HG03442 (cell line): ENCODE data around the gene ADGRG4.

Experiments
- ATAC-seq: cut with Tn5 transposase; IDR thresholded peaks from one replicate; pipeline ENCODE4 v1.9.1; 2021; ENCODE audit warnings: mild to moderate bottlenecking, moderate library complexity; ENCODE audit not compliant: unreplicated experiment

The ADGRG4 gene

DNA sequence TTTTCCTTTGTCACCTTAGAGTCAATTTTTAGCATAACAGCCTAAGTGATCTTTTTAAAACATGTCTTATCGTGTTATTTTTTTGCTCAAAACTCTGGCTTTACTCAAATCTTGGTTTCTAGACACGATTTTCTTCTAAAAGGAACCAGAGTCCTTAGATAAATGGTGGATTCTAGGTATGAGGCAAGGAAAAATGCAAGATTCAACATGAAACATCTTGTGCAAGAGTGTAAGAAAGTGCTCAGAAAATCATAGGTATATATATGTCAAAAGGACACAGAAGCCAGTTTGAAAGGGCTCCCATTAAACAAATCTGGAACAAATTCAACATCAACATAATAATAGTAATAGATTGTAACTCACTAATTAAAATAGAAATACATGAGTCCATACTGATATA lies 8.1 kb upstream of the ADGRG4 start:
- ATAC-seq = no peak

DNA sequence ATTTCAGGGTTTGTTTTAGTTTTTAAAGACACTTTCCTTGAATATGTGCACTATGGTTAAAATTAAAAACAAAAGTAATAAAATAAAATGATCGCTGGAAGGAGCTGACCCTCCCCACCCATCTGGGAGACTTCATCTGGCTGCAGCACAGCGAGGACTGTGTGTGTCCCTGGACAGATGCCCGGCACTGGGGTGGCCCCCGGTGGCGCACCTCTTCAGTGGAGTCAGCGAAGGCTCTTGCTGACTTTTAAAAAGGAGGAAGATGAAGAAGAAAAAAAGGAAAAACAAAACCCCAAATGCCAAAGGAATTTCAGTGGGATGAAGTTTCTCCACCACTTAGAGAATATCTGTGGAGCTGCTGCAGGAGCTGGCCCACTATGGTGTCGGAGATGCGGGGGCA lies 5.4 kb upstream of the ADGRG4 start:
- no peak for ATAC-seq

- no peak for ATAC-seq
Measured at GRCh38 chrX:136303041-136303440, 2.3 kb downstream of the ADGRG4 start.

DNA sequence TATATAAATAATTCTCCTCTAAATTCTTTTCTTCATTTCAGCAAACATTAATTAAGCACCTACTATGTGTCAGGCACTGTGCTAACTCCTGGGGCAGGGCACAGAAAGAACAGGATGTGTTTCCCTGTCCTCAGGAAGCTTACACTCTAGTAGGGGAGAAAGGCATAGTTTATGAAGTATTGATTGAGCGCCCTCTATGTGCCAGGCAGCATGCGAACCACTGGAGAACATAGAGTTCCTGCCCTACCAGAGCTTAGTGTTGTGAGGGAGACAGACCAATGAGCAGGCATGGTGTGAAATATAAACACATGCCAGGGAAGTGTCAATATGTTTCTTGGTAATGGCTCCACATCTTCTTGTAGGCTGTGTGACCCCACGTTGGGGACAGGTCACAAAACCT lies 3.7 kb downstream of the ADGRG4 start:
- no peak for ATAC-seq

GRCh38 chrX:136306182-136306581 lies 5.4 kb downstream of the ADGRG4 start:
- no peak for ATAC-seq

DNA sequence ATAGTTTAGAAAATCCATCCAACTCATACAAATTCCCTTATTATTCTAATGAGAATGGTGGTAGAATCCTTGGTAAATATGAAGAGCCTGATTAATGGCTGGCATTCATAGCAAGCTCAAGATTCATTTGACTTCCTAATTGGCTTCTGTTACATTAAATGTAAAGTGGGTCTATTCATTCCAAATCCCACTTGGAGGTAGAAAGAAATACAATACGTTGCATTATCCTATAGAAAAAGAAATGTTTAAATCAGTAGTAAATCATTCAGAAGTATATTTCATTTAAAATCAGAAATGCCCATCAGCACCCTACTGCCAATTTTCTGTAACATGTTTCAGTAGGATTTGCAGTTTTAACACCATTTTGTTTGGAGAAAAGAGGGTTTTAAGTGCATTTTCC lies 6.7 kb downstream of the ADGRG4 start:
- ATAC-seq = no peak

- ATAC-seq = no peak
Measured at GRCh38 chrX:136310411-136310810, 9.6 kb downstream of the ADGRG4 start.

DNA sequence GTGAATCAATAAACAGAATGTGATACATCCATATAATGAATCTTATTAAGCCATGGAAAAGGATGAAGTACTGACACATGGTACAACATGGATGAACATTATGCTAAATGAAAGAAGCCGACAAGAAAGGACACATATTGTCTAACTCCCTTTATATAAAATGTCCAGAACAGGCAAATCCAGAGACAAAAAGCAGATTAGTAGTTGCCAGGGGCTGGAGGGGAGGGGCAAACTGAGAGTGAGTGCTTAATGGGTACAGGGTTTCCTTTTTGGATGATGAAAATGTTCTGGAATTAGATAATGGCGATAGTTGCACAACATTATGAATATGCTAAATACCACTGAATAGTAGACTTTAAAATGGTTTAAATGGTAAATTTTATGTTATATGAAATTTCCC lies 17.4 kb downstream of the ADGRG4 start:
- no peak for ATAC-seq

GRCh38 chrX:136318895-136319597 lies 18.3 kb downstream of the ADGRG4 start:
- ATAC-seq = no peak

- ATAC-seq = no peak
Measured at GRCh38 chrX:136319600-136319999, 18.8 kb downstream of the ADGRG4 start.

DNA sequence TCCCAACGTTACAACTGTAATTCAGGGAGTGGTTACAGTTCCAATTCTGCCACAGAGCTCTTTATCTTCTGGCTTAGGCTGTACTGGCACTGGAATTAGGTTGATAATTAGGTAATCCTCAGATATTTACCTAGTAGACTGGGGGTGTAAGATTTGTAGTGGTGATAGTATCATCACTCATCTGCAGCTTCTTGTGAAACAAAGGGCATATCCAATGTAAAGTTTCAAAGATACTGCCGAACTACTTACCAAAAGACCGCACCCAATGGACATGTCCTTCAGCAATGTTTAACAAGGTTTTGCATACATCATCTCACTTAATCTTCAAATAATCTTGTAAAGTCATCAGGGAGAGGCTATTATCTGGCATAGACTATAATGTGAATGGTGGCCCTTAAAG lies 20.8 kb downstream of the ADGRG4 start:
- no peak for ATAC-seq

DNA sequence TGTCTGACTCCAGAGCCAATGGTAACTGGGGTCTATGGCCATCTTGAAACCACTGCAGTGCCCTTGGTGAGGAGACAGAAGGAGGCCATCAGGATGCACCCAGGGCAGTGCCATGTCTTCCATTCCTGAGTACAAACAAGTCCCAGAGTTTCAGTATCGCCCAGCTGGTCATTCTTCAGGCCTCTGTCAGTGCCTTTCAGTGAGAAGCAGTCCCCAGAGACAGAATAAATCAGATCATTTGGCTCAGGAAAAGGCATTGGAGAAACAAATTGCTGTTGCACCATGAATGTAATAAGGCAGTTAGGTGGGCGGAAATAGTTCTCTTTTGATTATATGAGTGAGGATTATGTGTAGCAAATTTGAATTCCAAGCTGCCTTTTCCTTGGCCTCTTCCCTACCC lies 21.3 kb downstream of the ADGRG4 start:
- ATAC-seq = no peak

- ATAC-seq = no peak
Measured at GRCh38 chrX:136325377-136325776, 24.6 kb downstream of the ADGRG4 start.

DNA sequence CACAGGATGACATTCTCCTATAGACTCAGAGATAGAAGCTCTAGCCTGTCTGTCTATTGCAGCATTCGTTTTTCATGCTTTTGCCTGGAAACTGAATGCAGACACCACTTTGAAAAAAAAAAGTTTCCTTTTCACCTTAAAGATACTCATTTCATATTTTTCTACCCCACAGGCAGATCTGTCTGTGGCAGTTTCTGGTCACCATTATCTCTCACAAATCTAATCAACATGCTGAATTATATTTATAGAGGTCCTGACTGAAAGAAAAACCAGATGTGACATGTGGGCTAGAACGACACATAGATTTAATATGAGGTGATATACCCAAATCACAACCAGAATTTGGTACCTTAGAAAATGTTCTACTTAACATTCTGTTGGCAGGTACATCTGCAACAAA lies 28.2 kb downstream of the ADGRG4 start:
- no peak for ATAC-seq

DNA sequence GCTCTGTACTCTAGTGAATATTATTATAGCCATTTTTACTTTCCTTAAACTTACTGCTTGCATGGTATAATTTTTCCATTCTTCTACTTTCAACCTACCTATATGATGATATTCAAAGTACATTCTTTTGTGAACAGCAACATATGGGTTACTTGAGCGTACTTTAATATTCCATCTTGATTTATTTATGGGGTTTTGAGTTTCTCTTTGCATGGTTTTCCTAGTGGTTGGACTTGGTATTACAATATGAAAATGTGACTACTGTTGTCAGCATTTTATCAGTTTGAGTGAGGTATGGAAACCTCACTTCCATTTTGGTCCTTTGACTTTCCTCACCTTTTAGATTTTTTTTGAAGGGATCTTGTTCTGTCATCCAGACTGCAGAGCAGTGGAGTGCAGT lies 35.9 kb downstream of the ADGRG4 start:
- ATAC-seq = no peak

- ATAC-seq = no peak
Measured at GRCh38 chrX:136339702-136340101, 38.9 kb downstream of the ADGRG4 start.

GRCh38 chrX:136344320-136344719 lies 43.6 kb downstream of the ADGRG4 start:
- no peak for ATAC-seq

GRCh38 chrX:136346506-136346905 lies 45.7 kb downstream of the ADGRG4 start:
- ATAC-seq = no peak

DNA sequence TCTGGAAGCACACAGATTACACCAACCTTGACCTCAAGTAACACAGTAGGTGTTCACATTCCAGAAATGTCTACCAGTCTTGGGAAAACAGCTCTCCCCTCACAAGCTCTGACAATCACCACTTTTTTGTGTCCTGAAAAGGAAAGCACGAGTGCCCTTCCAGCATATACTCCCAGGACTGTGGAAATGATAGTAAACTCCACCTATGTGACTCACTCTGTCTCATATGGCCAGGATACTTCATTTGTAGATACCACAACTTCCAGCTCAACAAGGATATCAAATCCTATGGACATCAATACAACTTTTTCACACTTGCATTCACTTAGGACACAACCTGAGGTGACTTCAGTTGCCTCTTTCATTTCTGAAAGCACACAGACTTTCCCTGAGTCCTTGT lies 46.9 kb downstream of the ADGRG4 start:
- no peak for ATAC-seq

- no peak for ATAC-seq
Measured at GRCh38 chrX:136353526-136354093, 52.8 kb downstream of the ADGRG4 start.

- no peak for ATAC-seq
Measured at GRCh38 chrX:136354201-136354600, 53.4 kb downstream of the ADGRG4 start.

DNA sequence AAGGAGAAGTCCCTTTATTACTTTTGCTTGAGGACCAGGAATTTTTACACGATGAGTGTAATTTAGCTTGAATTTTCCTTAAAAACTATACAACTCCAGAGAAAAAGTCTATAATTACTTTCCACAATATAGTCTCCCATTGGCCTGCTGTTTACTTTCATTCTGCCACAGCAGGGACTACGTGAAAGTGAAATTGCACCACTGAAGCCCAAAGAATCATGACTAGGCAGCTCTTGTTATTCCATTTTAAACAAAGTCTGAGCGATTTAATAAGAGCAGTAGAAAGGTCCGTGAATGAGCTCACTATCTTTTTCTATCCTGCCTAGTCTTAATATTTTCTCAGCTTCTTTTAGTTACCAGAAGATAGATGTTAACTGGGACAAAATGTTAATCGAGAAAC lies 68.6 kb downstream of the ADGRG4 start:
- ATAC-seq = no peak

- no peak for ATAC-seq
Measured at GRCh38 chrX:136376713-136377112, 76.0 kb downstream of the ADGRG4 start.
